ENCODE data around the gene RDH12. TPM values are rescaled to one million over a fixed set of nuclear protein-coding genes. Genes with fewer than 3 reads are reported as not detected.

RDH12 gene
- total and polyA plus RNA-seq, 2 donors (not counting 3 experiments of a cell fraction or from before 2014, with no cell fraction given) = not detected

DNA sequence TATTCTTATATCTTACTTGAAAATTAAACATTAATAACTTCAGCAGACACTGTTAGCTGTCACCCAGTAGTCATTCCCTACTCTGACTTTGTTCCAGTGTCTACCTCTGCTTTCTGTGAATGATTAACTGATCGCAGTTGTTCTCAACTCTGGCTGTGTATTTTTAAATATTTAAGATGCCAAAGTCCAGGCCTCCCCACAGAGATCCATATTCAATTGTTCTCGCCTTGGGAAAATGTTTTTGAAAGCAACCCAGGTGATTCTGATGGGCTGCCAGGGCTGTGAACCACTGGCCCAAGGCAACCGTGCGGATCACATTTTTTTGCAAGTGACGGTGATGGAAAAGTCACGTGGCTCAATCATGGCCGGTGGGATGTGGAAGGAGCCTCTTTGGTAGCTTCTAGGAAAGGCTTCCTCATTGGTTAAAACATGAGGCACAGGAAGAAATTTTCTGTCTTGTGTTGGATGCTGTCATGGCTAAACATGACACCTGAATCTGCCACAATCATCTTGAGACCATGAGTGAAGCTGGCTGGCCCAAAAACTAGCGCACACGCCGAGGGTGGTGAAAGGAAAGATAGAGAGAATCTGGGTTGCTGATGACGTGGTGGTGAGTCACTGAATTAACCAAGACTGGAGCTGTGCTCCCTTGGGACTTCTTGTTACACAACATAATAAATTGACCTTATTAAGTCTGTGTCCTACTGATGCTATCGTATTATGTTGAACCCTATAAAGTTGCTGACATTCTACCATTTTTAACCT lies 37.2 kb downstream of the RDH12 start:
- no peaks in the 10 kb centered on the region for H3K79me2 ChIP-seq (ENCODE audit: control insufficient read depth, insufficient read depth, low read length)
- no TSS peak for BruUV-seq (replicated peaks)
- H3K4me1 ChIP-seq (ENCODE audit: control insufficient read depth, extremely low read depth, insufficient read depth, low read length) = peaks cover 15% of the 10 kb centered on the region
- intact Hi-C loops (cut with micrococcal nuclease) = no loop called here
- no peak overlapping the region for H3K9ac ChIP-seq (replicated peaks; ENCODE audit: extremely low read depth, insufficient read depth, low read length)
- TF ChIP-seq JUN (IDR thresholded peaks at IDR 0.05; ENCODE audit: borderline replicate concordance, insufficient read depth, insufficient read length, low read depth) (peak; percentile 19), POLR2AphosphoS5 (IDR thresholded peaks at IDR 0.05; ENCODE audit: insufficient read depth, low read depth, low read length) (no peak)
- ChIA-PET CTCF (interaction anchor here (1.0 kb wide), 1 partner anchor 35 kb away, joined by 5 read pairs; no protein-coding TSS in a partner anchor), POLR2A (no interaction called here)
- H3K9me3 ChIP-seq (replicated peaks; ENCODE audit: control insufficient read depth, insufficient read depth, low read length) = no peaks in the 10 kb centered on the region
- H3K4me3 ChIP-seq (replicated peaks in 1 of 3; ENCODE audit: insufficient read depth in 1 of 3, low read depth in 1 of 3, low read length in 3 of 3) = no peak overlapping the region
- H4K20me1 ChIP-seq (replicated peaks; ENCODE audit: control insufficient read depth, extremely low read depth, insufficient read depth, low read length) = no peaks in the 10 kb centered on the region
- dilution Hi-C loops (cut with MboI; ENCODE audit: extremely low pct_ligation_motif_present, low sequenced_read_pairs) = no loop called here
- FAIRE-seq = peak; percentile 40
- H3K36me3 ChIP-seq (ENCODE audit: control insufficient read depth in 2 of 2, extremely low read depth in 1 of 2, insufficient read depth in 2 of 2, low read length in 2 of 2) = no peaks in the 10 kb centered on the region
- no peak overlapping the region for H3K4me2 ChIP-seq (ENCODE audit: insufficient read depth, low read length)
- no peak overlapping the region for H2AFZ ChIP-seq (ENCODE audit: low read depth, low read length)
- H3K27ac ChIP-seq (ENCODE audit: insufficient read depth, low read depth, low read length) = no peak overlapping the region
- no peaks in the 10 kb centered on the region for H3K9me1 ChIP-seq (replicated peaks; ENCODE audit: control insufficient read depth, extremely low read depth, insufficient read depth, low read length)
- DNase-seq (ENCODE audit: low read depth, low spot score) = no peak
- H3K27me3 ChIP-seq (ENCODE audit: control insufficient read depth in 2 of 2, insufficient read depth in 2 of 2, low read length in 2 of 2) = no peaks in the 10 kb centered on the region

- Histone ChIP-seq H3K27me3 (ENCODE audit: control insufficient read depth in 2 of 2, insufficient read depth in 2 of 2, low read length in 2 of 2) (no peaks in the 10 kb centered on the region), H3K9ac (replicated peaks; ENCODE audit: extremely low read depth, insufficient read depth, low read length) (no peak overlapping the region), H3K9me3 (replicated peaks; ENCODE audit: control insufficient read depth, insufficient read depth, low read length) (no peaks in the 10 kb centered on the region), H3K4me2 (ENCODE audit: insufficient read depth, low read length) (no peak overlapping the region), H3K9me1 (replicated peaks; ENCODE audit: control insufficient read depth, extremely low read depth, insufficient read depth, low read length) (no peaks in the 10 kb centered on the region), H4K20me1 (replicated peaks; ENCODE audit: control insufficient read depth, extremely low read depth, insufficient read depth, low read length) (no peaks in the 10 kb centered on the region), H3K4me3 (replicated peaks in 1 of 3; ENCODE audit: insufficient read depth in 1 of 3, low read depth in 1 of 3, low read length in 3 of 3) (no peak overlapping the region), H3K36me3 (ENCODE audit: control insufficient read depth in 2 of 2, extremely low read depth in 1 of 2, insufficient read depth in 2 of 2, low read length in 2 of 2) (no peaks in the 10 kb centered on the region), H3K27ac (ENCODE audit: insufficient read depth, low read depth, low read length) (no peak overlapping the region), H2AFZ (ENCODE audit: low read depth, low read length) (no peak overlapping the region), H3K4me1 (ENCODE audit: control insufficient read depth, extremely low read depth, insufficient read depth, low read length) (no peaks in the 10 kb centered on the region), H3K79me2 (ENCODE audit: control insufficient read depth, insufficient read depth, low read length) (no peaks in the 10 kb centered on the region)
- ChIA-PET CTCF (no interaction called here), POLR2A (no interaction called here)
- dilution Hi-C loops (cut with MboI; ENCODE audit: extremely low pct_ligation_motif_present, low sequenced_read_pairs) (no loop called here), intact Hi-C loops (cut with micrococcal nuclease) (no loop called here)
- FAIRE-seq = no peak
- BruUV-seq (replicated peaks) = no TSS peak
- TF ChIP-seq CTCF (IDR thresholded peaks at IDR 0.05; ENCODE audit: extremely low read depth in 1 of 2, insufficient read depth in 1 of 2, low read depth in 1 of 2, low read length in 2 of 2) (no peak), FOS (IDR thresholded peaks at IDR 0.05; ENCODE audit: borderline replicate concordance, insufficient read depth, low read length) (no peak)
- DNase-seq (ENCODE audit: low read depth, low spot score) = no peak
Measured at GRCh38 chr14:67744046-67744445, 42.4 kb downstream of the RDH12 start.
